Measurements from ENCODE around the gene PDZD4.

DNA sequence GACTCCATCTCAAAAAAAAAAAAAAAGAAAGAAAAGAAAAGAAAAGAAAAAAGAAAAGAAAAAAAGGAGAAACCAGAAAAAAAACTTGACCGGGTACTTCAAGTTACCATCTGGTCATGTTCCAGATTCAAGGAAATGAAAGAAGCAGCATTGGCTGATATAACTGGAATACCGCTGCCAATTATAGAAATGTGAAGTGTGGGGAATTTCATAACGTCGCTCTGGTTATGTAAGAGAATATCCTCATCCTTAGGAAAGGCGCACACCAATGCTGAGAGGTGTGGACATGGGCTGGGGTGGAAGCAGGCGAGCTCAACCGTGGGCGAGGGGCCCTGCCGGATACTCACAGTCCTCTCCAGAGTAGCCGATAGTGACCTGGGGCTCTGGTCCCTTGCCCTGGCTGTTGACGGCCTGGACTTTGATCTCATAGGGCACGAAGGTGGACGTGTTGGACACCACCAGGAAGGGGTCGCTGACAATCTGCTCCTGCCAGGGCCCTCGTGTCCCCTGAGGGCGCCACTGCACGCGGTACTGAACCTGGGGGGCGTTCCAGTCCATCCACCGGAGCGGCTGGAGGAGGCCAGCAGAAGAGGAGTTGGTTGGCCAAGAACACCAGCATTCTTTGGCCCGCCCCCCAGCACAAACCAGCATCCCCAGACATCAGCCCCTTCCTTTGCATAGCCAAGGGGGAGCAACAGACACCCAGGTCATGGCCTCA is 36.1 kb upstream of the PDZD4 start:
- TF ChIP-seq CTCF (conservative IDR thresholded peaks at IDR 0.05; ENCODE audit: low read depth in 2 of 2) (no peak), POLR2AphosphoS5 (IDR thresholded peaks at IDR 0.05; ENCODE audit: low read depth) (no peak), EZH2 (IDR thresholded peaks at IDR 0.05; ENCODE audit: low read depth, unreplicated experiment) (no peak), EZH2phosphoT487 (IDR thresholded peaks at IDR 0.05; ENCODE audit: unreplicated experiment) (no peak), JUNB (IDR thresholded peaks at IDR 0.05; ENCODE audit: unreplicated experiment) (no peak), CREB1 (CRISPR knock-in tag; IDR thresholded peaks at IDR 0.05; ENCODE audit: low read depth) (no peak), ETS1 (IDR thresholded peaks at IDR 0.05) (no peak), ZNF114 (CRISPR knock-in tag; IDR thresholded peaks at IDR 0.05) (no peak), NANOG (IDR thresholded peaks at IDR 0.05; ENCODE audit: borderline replicate concordance) (no peak)
- TF ChIP-seq, protein P1, sequence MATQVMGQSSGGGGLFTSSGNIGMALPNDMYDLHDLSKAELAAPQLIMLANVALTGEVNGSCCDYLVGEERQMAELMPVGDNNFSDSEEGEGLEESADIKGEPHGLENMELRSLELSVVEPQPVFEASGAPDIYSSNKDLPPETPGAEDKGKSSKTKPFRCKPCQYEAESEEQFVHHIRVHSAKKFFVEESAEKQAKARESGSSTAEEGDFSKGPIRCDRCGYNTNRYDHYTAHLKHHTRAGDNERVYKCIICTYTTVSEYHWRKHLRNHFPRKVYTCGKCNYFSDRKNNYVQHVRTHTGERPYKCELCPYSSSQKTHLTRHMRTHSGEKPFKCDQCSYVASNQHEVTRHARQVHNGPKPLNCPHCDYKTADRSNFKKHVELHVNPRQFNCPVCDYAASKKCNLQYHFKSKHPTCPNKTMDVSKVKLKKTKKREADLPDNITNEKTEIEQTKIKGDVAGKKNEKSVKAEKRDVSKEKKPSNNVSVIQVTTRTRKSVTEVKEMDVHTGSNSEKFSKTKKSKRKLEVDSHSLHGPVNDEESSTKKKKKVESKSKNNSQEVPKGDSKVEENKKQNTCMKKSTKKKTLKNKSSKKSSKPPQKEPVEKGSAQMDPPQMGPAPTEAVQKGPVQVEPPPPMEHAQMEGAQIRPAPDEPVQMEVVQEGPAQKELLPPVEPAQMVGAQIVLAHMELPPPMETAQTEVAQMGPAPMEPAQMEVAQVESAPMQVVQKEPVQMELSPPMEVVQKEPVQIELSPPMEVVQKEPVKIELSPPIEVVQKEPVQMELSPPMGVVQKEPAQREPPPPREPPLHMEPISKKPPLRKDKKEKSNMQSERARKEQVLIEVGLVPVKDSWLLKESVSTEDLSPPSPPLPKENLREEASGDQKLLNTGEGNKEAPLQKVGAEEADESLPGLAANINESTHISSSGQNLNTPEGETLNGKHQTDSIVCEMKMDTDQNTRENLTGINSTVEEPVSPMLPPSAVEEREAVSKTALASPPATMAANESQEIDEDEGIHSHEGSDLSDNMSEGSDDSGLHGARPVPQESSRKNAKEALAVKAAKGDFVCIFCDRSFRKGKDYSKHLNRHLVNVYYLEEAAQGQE (IDR thresholded peaks at IDR 0.05; ENCODE audit: unreplicated experiment) = no peak
- TF ChIP-seq, protein P2, sequence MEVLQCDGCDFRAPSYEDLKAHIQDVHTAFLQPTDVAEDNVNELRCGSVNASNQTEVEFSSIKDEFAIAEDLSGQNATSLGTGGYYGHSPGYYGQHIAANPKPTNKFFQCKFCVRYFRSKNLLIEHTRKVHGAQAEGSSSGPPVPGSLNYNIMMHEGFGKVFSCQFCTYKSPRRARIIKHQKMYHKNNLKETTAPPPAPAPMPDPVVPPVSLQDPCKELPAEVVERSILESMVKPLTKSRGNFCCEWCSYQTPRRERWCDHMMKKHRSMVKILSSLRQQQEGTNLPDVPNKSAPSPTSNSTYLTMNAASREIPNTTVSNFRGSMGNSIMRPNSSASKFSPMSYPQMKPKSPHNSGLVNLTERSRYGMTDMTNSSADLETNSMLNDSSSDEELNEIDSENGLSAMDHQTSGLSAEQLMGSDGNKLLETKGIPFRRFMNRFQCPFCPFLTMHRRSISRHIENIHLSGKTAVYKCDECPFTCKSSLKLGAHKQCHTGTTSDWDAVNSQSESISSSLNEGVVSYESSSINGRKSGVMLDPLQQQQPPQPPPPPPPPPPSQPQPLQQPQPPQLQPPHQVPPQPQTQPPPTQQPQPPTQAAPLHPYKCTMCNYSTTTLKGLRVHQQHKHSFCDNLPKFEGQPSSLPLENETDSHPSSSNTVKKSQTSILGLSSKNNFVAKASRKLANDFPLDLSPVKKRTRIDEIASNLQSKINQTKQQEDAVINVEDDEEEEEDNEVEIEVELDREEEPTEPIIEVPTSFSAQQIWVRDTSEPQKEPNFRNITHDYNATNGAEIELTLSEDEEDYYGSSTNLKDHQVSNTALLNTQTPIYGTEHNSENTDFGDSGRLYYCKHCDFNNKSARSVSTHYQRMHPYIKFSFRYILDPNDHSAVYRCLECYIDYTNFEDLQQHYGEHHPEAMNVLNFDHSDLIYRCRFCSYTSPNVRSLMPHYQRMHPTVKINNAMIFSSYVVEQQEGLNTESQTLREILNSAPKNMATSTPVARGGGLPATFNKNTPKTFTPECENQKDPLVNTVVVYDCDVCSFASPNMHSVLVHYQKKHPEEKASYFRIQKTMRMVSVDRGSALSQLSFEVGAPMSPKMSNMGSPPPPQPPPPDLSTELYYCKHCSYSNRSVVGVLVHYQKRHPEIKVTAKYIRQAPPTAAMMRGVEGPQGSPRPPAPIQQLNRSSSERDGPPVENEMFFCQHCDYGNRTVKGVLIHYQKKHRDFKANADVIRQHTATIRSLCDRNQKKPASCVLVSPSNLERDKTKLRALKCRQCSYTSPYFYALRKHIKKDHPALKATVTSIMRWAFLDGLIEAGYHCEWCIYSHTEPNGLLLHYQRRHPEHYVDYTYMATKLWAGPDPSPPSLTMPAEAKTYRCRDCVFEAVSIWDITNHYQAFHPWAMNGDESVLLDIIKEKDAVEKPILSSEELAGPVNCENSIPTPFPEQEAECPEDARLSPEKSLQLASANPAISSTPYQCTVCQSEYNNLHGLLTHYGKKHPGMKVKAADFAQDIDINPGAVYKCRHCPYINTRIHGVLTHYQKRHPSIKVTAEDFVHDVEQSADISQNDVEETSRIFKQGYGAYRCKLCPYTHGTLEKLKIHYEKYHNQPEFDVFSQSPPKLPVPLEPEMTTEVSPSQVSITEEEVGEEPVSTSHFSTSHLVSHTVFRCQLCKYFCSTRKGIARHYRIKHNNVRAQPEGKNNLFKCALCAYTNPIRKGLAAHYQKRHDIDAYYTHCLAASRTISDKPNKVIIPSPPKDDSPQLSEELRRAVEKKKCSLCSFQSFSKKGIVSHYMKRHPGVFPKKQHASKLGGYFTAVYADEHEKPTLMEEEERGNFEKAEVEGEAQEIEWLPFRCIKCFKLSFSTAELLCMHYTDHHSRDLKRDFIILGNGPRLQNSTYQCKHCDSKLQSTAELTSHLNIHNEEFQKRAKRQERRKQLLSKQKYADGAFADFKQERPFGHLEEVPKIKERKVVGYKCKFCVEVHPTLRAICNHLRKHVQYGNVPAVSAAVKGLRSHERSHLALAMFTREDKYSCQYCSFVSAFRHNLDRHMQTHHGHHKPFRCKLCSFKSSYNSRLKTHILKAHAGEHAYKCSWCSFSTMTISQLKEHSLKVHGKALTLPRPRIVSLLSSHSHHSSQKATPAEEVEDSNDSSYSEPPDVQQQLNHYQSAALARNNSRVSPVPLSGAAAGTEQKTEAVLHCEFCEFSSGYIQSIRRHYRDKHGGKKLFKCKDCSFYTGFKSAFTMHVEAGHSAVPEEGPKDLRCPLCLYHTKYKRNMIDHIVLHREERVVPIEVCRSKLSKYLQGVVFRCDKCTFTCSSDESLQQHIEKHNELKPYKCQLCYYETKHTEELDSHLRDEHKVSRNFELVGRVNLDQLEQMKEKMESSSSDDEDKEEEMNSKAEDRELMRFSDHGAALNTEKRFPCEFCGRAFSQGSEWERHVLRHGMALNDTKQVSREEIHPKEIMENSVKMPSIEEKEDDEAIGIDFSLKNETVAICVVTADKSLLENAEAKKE (CRISPR knock-in tag; IDR thresholded peaks at IDR 0.05) = no peak

Data from GM23338 (cell line).